Liver (tissue), 9 donors: Measurements from ENCODE around the gene ANP32B. TPM values are rescaled to one million over a fixed set of nuclear protein-coding genes. Genes with fewer than 3 reads are reported as not detected.
A peak's percentile ranks its signal among the peaks of the same experiment; 100 is the strongest.

Source experiments
- DNase-seq: peaks from one replicate; pipeline ENCODE4 v3.0.0-alpha.2; 2017; ENCODE audit warnings: low spot score
- H3K27ac ChIP-seq, 2 donors: one replicate each; pipeline ENCODE4 v1.7.0; 2013; ENCODE audit warnings: inconsistent platforms in 2 of 2, low read length in 2 of 2, control low read depth in 1 of 2, low read depth in 1 of 2, mild to moderate bottlenecking in 1 of 2
- H3K27me3 ChIP-seq, 4 donors: one replicate each; pipeline versions ENCODE4 v1.6.1 to v1.7.0; 2013; ENCODE audit warnings: low read length in 3 of 4, inconsistent platforms in 1 of 4, mild to moderate bottlenecking in 1 of 4, moderate library complexity in 1 of 4; ENCODE audit not compliant: control insufficient read depth in 4 of 4, insufficient read depth in 4 of 4
- H3K36me3 ChIP-seq, 4 donors: one replicate each; pipeline versions ENCODE4 v1.6.1 to v1.7.0; 2013; ENCODE audit warnings: low read length in 3 of 4, mild to moderate bottlenecking in 3 of 4, low read depth in 1 of 4, moderate library complexity in 1 of 4; ENCODE audit not compliant: control insufficient read depth in 4 of 4, insufficient read depth in 3 of 4
- H3K4me1 ChIP-seq, 4 donors: one replicate each; pipeline versions ENCODE4 v1.6.1 to v1.7.0; 2013; ENCODE audit warnings: low read length in 3 of 4, mild to moderate bottlenecking in 3 of 4, moderate library complexity in 1 of 4; ENCODE audit not compliant: control insufficient read depth in 4 of 4, insufficient read depth in 4 of 4
- H3K4me3 ChIP-seq, 3 donors: one replicate each; pipeline versions ENCODE4 v1.6.1 to v1.7.0; 2013; ENCODE audit warnings: low read length in 3 of 3, control low read depth in 1 of 3, low read depth in 1 of 3, mild to moderate bottlenecking in 1 of 3
- H3K9ac ChIP-seq, 2 donors: one replicate each; pipeline ENCODE4 v1.7.0; 2013; ENCODE audit warnings: low read length in 2 of 2, mild to moderate bottlenecking in 2 of 2, moderate library complexity in 2 of 2, control low read depth in 1 of 2, low read depth in 1 of 2
- H3K9me3 ChIP-seq, 4 donors: one replicate each; pipeline versions ENCODE4 v1.6.1 to v1.7.0; 2013; ENCODE audit warnings: low read length in 3 of 4; ENCODE audit not compliant: control insufficient read depth in 4 of 4
- FOXA1 ChIP-seq: IDR thresholded peaks from 2 replicates; pipeline ENCODE4 v1.6.1; 2016; ENCODE audit warnings: antibody characterized with exemption
- FOXA2 ChIP-seq: IDR thresholded peaks from 2 replicates; pipeline ENCODE4 v1.6.1; 2016; ENCODE audit warnings: antibody characterized with exemption
- GABPA ChIP-seq, 2 donors: IDR thresholded peaks in 1 of 2; conservative IDR thresholded peaks in 1 of 2; 2 replicates each; pipeline ENCODE4 v1.6.1; 2016; ENCODE audit warnings: antibody characterized with exemption in 2 of 2, mild to moderate bottlenecking in 1 of 2, moderate library complexity in 1 of 2
- HNF4A ChIP-seq, 2 donors: conservative IDR thresholded peaks; 2 replicates each; pipeline ENCODE4 v1.6.1; 2016; ENCODE audit warnings: antibody characterized with exemption in 2 of 2, mild to moderate bottlenecking in 2 of 2
- HNF4G ChIP-seq: IDR thresholded peaks from 2 replicates; pipeline ENCODE4 v1.6.1; 2016; ENCODE audit warnings: antibody characterized with exemption
- NR2F2 ChIP-seq: IDR thresholded peaks from 2 replicates; pipeline ENCODE4 v1.6.1; 2016; ENCODE audit warnings: antibody characterized with exemption
- RAD21 ChIP-seq, 2 donors: IDR thresholded peaks; 2 replicates each; pipeline ENCODE4 v1.6.1; 2016; ENCODE audit warnings: antibody characterized with exemption in 2 of 2, mild to moderate bottlenecking in 2 of 2
- RXRA ChIP-seq, 2 donors: IDR thresholded peaks; 2 replicates each; pipeline ENCODE4 v1.6.1; 2017 to 2018; ENCODE audit warnings: antibody characterized with exemption in 2 of 2, mild to moderate bottlenecking in 1 of 2
- SP1 ChIP-seq: IDR thresholded peaks from 2 replicates; pipeline ENCODE4 v1.6.1; 2018; ENCODE audit warnings: antibody characterized with exemption, mild to moderate bottlenecking
- TAF1 ChIP-seq: conservative IDR thresholded peaks from 2 replicates; pipeline ENCODE4 v1.6.1; 2016; ENCODE audit warnings: antibody characterized with exemption, mild to moderate bottlenecking
- YY1 ChIP-seq: IDR thresholded peaks from 2 replicates; pipeline ENCODE4 v1.6.1; 2016; ENCODE audit warnings: antibody characterized with exemption, mild to moderate bottlenecking
- WGBS: extraction: QIAGEN DNeasy Blood & Tissue Kit; methylation state at CpG from one replicate; pipeline ENCODE4 v1.1.7; 2013; 5-methylcytosine and 5-hydroxymethylcytosine counted together
- polyA plus RNA-seq, 2 donors: library from polyadenylated mRNA; stranded (reverse) in 1 of 2; unstranded in 1 of 2; fragments of 200-250 nt in 1 of 2; fragments of >200 nt in 1 of 2; fragmentation: Nextera tagmentation in 1 of 2; extraction: Ambion mirVana in 1 of 2; gene quantifications; one replicate each; pipeline versions ENCODE4 v1.2.1 to v1.2.3, GENCODE V29; 2013 to 2015
- total RNA-seq, 2 donors: library from RNA; depleted of rRNA; stranded (reverse); fragments of >200 nt; gene quantifications; one replicate each; pipeline ENCODE4 v1.2.3, GENCODE V29; 2014
- TF ChIP-seq, protein P1 (sequence below): IDR thresholded peaks from 2 replicates; pipeline ENCODE4 v1.6.1; 2016; ENCODE audit warnings: antibody characterized with exemption
- TF ChIP-seq, protein P2 (sequence below): IDR thresholded peaks from 2 replicates; pipeline ENCODE4 v1.6.1; 2016; ENCODE audit warnings: antibody characterized with exemption, mild to moderate bottlenecking
- TF ChIP-seq, protein P3 (sequence below): fragments of 150-350 bp; IDR thresholded peaks from 2 replicates; pipeline ENCODE4 v1.5.1; 2017; ENCODE audit warnings: improper control_type of control experiment, low read depth, low read length; ENCODE audit not compliant: missing input control
- donor health status: healthy.
- donor health status: healthy.
- donor health status: healthy.
- donor health status: healthy.
- donor health status: healthy.

Gene ANP32B
- total and polyA plus RNA-seq, 4 donors: 4.0 to 39.4 (median 27.0) TPM

DNA sequence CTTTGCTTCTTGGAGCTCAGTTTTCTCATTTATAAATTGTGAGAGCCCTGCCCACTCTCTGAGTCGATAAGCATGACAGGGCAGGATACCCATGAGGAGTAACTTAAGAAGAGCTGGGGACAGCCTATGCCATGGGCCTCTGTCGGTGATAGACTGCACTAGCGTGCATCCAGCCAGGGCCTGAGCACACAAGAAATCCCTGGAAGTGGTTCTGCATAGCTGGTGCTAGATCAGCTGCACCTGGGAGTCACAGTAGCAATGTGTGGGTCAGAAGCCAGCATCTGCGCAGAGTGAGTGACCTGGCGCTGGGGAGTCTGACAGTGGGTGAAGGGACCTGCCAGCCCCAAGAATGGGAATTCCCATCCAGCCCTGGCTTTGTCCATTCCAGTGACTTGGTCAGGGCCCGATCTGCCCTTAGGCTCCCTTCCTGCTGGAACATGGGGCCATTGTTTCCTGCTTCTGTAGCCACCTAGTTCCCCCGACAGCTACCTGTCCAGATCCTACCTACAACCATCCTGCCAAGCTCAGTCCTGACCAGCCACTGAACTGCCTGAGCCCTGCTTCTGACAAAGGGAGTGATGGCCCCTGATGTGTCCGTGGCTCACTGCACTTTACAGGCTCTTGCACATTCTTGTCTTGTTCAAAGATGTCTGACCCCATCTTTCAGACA, 37.5 kb downstream of the ANP32B start:
- TF ChIP-seq, protein P1, sequence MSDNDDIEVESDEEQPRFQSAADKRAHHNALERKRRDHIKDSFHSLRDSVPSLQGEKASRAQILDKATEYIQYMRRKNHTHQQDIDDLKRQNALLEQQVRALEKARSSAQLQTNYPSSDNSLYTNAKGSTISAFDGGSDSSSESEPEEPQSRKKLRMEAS: no peak
- TF ChIP-seq, protein P2, sequence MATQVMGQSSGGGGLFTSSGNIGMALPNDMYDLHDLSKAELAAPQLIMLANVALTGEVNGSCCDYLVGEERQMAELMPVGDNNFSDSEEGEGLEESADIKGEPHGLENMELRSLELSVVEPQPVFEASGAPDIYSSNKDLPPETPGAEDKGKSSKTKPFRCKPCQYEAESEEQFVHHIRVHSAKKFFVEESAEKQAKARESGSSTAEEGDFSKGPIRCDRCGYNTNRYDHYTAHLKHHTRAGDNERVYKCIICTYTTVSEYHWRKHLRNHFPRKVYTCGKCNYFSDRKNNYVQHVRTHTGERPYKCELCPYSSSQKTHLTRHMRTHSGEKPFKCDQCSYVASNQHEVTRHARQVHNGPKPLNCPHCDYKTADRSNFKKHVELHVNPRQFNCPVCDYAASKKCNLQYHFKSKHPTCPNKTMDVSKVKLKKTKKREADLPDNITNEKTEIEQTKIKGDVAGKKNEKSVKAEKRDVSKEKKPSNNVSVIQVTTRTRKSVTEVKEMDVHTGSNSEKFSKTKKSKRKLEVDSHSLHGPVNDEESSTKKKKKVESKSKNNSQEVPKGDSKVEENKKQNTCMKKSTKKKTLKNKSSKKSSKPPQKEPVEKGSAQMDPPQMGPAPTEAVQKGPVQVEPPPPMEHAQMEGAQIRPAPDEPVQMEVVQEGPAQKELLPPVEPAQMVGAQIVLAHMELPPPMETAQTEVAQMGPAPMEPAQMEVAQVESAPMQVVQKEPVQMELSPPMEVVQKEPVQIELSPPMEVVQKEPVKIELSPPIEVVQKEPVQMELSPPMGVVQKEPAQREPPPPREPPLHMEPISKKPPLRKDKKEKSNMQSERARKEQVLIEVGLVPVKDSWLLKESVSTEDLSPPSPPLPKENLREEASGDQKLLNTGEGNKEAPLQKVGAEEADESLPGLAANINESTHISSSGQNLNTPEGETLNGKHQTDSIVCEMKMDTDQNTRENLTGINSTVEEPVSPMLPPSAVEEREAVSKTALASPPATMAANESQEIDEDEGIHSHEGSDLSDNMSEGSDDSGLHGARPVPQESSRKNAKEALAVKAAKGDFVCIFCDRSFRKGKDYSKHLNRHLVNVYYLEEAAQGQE: no peak
- TF ChIP-seq TAF1 (no peak), HNF4G (no peak), RAD21 (IDR thresholded peaks at IDR 0.05) (no peak), FOXA2 (no peak), YY1 (no peak), HNF4A (conservative IDR thresholded peaks at IDR 0.05) (no peak), RXRA (IDR thresholded peaks at IDR 0.05) (no peak), GABPA (IDR thresholded peaks at IDR 0.05 in 1 of 2, conservative IDR thresholded peaks at IDR 0.05 in 1 of 2) (no peak)
- TF ChIP-seq, protein P3, sequence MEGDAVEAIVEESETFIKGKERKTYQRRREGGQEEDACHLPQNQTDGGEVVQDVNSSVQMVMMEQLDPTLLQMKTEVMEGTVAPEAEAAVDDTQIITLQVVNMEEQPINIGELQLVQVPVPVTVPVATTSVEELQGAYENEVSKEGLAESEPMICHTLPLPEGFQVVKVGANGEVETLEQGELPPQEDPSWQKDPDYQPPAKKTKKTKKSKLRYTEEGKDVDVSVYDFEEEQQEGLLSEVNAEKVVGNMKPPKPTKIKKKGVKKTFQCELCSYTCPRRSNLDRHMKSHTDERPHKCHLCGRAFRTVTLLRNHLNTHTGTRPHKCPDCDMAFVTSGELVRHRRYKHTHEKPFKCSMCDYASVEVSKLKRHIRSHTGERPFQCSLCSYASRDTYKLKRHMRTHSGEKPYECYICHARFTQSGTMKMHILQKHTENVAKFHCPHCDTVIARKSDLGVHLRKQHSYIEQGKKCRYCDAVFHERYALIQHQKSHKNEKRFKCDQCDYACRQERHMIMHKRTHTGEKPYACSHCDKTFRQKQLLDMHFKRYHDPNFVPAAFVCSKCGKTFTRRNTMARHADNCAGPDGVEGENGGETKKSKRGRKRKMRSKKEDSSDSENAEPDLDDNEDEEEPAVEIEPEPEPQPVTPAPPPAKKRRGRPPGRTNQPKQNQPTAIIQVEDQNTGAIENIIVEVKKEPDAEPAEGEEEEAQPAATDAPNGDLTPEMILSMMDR: no peak
- no peak overlapping the region for H3K4me3 ChIP-seq
- no peaks in the 10 kb centered on the region for H3K4me1 ChIP-seq
- no peak for DNase-seq
- no peak overlapping the region for H3K27ac ChIP-seq
- peaks cover 5 to 32% (median 29%) of the 10 kb centered on the region in 4 donors for H3K36me3 ChIP-seq
- H3K27me3 ChIP-seq: no peaks in the 10 kb centered on the region
- 97% methylated on average over 8 of the region's 8 CpGs for WGBS
- H3K9me3 ChIP-seq: no peaks in the 10 kb centered on the region
- no peak overlapping the region for H3K9ac ChIP-seq

DNA sequence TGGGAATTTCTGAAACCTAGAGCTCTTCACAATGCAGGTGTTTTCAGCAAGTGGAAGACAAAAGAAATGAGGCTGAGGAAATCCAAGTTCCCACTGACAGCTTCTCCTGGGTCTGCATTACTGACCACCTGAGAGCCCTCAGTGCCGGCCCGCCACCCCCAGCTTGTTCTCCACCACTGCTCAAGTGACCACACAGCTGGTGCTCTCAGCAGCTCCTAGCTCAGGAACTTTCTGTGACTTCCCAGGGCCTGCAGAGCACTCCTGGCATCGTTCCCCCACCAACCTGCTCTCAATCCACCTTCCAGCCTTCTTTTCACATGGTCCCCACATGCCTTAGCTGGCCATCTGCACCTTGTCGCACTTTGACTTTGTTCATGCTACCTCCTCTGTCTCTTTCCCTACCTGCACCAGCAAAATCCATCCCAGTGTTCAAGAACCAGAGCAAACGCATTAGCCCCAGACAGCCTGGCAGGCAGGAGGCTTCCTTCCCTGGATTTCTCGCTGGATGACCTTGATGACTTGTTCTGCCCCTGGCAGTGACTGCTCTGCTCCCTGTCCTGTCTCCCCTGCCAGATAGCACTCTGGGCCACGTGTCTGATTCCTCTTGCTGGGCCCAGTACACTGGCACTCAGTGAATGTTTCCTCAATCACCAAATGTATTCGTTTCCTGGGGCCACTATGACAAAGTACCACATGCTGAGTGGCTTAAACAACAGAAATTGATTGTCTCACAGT, 38.3 kb downstream of the ANP32B start:
- peaks cover 5 to 26% (median 23%) of the 10 kb centered on the region in 4 donors for H3K36me3 ChIP-seq
- H3K4me1 ChIP-seq: no peaks in the 10 kb centered on the region
- no peak for DNase-seq
- no peaks in the 10 kb centered on the region for H3K9me3 ChIP-seq
- H3K27ac ChIP-seq: no peak overlapping the region
- H3K27me3 ChIP-seq: no peaks in the 10 kb centered on the region
- no peak overlapping the region for H3K4me3 ChIP-seq
- 73% methylated on average over 8 of the region's 8 CpGs for WGBS
- H3K9ac ChIP-seq: no peak overlapping the region
- TF ChIP-seq YY1: no peak
- TF ChIP-seq HNF4A (conservative IDR thresholded peaks at IDR 0.05): peak in 1 of 2 donors; percentile 11
- no peak for TF ChIP-seq SP1
- no peak for TF ChIP-seq FOXA1
- TF ChIP-seq RXRA (IDR thresholded peaks at IDR 0.05): no peak
- TF ChIP-seq NR2F2: no peak
